ENCODE data around the gene MARCHF9. TPM values are rescaled to one million over a fixed set of nuclear protein-coding genes. Genes with fewer than 3 reads are reported as not detected.

Gene MARCHF9
- total RNA-seq, 1 experiment from 2014 or later = 21.8 TPM

DNA sequence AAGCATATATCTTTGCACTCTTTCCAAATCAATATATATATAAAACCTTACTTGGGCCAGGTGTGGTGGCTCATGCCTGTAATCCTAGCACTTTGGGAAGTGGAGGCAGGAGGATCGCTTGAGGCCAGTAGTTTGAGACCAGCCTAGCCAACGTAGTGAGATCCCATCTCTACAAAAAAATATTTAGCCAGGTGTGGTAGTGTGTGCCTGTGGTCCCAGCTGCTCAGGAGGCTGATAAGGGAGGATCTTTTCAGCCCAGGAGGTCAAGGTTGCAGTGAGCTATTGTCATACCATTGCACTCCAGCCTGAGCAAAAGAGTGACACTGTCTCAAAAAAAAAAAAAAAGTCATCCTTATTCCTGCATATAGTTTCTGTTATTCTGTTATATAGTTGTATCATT lies 46.6 kb upstream of the MARCHF9 start:
- H3K4me2 ChIP-seq (ENCODE audit: low read length) = no peak overlapping the region
- intact Hi-C loops (cut with micrococcal nuclease) = no loop called here
- ChIA-PET RAD21 (ENCODE audit: low non-redundant PET in 1 of 2, low total read pairs in 2 of 2, uncharacterized antibody in 2 of 2, unreplicated experiment in 2 of 2) (no interaction called here), POLR2A (no interaction called here), CTCF (no interaction called here)
- H3K79me2 ChIP-seq (ENCODE audit: insufficient read depth, low read length) = no peaks in the 10 kb centered on the region
- ATAC-seq (no peak), DNase-seq (ENCODE audit: low read depth, low spot score) (no peak)
- no peak overlapping the region for H3K9ac ChIP-seq (ENCODE audit: low read length)
- peaks cover 0 to 1% of the 10 kb centered on the region in 2 experiments; a peak in 2 of 4 replicates for H3K36me3 ChIP-seq (ENCODE audit: control insufficient read depth in 1 of 2, insufficient read depth in 2 of 2, low read length in 2 of 2)
- no peak overlapping the region for H3K27ac ChIP-seq (ENCODE audit: low read depth, low read length)
- TF ChIP-seq ZFX (IDR thresholded peaks at IDR 0.05) = no peak
- TF ChIP-seq, protein P1, sequence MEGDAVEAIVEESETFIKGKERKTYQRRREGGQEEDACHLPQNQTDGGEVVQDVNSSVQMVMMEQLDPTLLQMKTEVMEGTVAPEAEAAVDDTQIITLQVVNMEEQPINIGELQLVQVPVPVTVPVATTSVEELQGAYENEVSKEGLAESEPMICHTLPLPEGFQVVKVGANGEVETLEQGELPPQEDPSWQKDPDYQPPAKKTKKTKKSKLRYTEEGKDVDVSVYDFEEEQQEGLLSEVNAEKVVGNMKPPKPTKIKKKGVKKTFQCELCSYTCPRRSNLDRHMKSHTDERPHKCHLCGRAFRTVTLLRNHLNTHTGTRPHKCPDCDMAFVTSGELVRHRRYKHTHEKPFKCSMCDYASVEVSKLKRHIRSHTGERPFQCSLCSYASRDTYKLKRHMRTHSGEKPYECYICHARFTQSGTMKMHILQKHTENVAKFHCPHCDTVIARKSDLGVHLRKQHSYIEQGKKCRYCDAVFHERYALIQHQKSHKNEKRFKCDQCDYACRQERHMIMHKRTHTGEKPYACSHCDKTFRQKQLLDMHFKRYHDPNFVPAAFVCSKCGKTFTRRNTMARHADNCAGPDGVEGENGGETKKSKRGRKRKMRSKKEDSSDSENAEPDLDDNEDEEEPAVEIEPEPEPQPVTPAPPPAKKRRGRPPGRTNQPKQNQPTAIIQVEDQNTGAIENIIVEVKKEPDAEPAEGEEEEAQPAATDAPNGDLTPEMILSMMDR (IDR thresholded peaks at IDR 0.05 in 2 of 3, conservative IDR thresholded peaks at IDR 0.05 in 1 of 3; ENCODE audit: borderline replicate concordance in 1 of 3, insufficient read depth in 1 of 3, low read depth in 2 of 3, low read length in 2 of 3) = no peak
- TF ChIP-seq, protein P2, sequence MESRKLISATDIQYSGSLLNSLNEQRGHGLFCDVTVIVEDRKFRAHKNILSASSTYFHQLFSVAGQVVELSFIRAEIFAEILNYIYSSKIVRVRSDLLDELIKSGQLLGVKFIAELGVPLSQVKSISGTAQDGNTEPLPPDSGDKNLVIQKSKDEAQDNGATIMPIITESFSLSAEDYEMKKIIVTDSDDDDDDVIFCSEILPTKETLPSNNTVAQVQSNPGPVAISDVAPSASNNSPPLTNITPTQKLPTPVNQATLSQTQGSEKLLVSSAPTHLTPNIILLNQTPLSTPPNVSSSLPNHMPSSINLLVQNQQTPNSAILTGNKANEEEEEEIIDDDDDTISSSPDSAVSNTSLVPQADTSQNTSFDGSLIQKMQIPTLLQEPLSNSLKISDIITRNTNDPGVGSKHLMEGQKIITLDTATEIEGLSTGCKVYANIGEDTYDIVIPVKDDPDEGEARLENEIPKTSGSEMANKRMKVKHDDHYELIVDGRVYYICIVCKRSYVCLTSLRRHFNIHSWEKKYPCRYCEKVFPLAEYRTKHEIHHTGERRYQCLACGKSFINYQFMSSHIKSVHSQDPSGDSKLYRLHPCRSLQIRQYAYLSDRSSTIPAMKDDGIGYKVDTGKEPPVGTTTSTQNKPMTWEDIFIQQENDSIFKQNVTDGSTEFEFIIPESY (IDR thresholded peaks at IDR 0.05; ENCODE audit: extremely low read depth, insufficient replicate concordance, low read length) = no peak
- TF ChIP-seq ZNF274 (IDR thresholded peaks at IDR 0.05; ENCODE audit: low read depth, low read length) = no peak
- TF ChIP-seq EZH2 (IDR thresholded peaks at IDR 0.05) = no peak
- H4K20me1 ChIP-seq (ENCODE audit: insufficient read depth) = no peaks in the 10 kb centered on the region; the same call in 1 of the 2 replicates
- no peaks in the 10 kb centered on the region for H3K9me2 ChIP-seq (ENCODE audit: insufficient read depth)
- H3K4me3 ChIP-seq (replicated peaks in 1 of 2; ENCODE audit: low read depth in 1 of 2, low read length in 2 of 2) = no peak overlapping the region
- no peaks in the 10 kb centered on the region for H3K27me3 ChIP-seq (ENCODE audit: insufficient read depth, low read length)
- H3K9me3 ChIP-seq (ENCODE audit: control insufficient read depth in 1 of 2, insufficient read depth in 1 of 2, low read depth in 1 of 2, low read length in 2 of 2) = no peaks in the 10 kb centered on the region; a peak in 1 of 4 replicates
- no peak overlapping the region for H2AFZ ChIP-seq (ENCODE audit: low read depth, low read length, poor library complexity, severe bottlenecking)
- no TSS peak for BruUV-seq (replicated peaks)
- H3K4me1 ChIP-seq (ENCODE audit: control insufficient read depth in 1 of 2, insufficient read depth in 2 of 2, low read length in 2 of 2) = no peaks in the 10 kb centered on the region

Data from HCT116 (cell line).